Right lobe of liver (tissue), 4 donors: ENCODE measurements around the gene CUTC.

Experiments used
- POLR2A ChIP-seq: fragments of 450-650 bp; IDR thresholded peaks from one replicate; pipeline ENCODE4 v1.6.1; 2017; ENCODE audit warnings: antibody characterized with exemption, mild to moderate bottlenecking
- TF ChIP-seq, protein P1 (sequence below), 4 donors: fragments of 200-600 bp in 3 of 4; fragments of 450-650 bp in 1 of 4; IDR thresholded peaks; one replicate each; pipeline versions ENCODE4 v1.5.1 to v1.8.0; 2016 to 2022; ENCODE audit warnings: antibody characterized with exemption in 4 of 4, mild to moderate bottlenecking in 2 of 4
- donor health status: DM: no; HTN: no; CAD: no.
- donor health status: DM: no; HTN: no; CAD: no.
- donor health status: DM: no; HTN: yes; CAD: no.

DNA sequence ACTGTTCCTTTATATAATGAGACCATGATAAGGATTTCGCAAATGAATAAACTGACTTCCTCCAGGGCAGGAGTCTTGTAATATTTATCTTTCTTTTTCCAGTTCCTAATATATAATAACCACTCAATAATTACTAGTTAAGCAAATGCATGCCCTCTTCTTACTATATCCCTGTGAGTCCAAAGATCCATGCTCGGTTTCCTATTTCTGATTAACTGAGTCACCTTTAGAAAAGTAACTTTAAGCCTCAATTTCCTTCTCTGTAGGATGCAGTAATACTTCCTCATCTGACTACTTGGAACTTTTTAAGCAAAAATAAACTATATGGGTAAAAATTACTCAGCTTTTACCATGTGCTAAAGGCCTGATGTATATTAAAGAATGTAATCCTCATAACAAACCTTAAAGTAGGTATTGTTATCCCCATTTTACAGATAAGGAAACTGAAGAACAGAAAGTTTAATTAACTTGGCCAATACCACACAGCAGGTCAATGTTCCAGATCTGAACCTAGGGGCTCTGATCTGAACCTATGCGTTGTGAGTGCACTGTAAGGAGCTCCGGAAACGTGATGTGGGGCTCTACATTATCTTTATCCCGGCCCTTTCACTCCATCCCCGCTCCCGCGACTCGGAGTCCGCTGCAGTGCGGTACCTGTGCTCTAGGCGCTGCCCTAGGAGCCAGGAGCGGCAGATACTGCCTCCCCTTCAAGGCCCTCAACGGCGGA, 565 bp upstream of the CUTC start:
- TF ChIP-seq, protein P1, sequence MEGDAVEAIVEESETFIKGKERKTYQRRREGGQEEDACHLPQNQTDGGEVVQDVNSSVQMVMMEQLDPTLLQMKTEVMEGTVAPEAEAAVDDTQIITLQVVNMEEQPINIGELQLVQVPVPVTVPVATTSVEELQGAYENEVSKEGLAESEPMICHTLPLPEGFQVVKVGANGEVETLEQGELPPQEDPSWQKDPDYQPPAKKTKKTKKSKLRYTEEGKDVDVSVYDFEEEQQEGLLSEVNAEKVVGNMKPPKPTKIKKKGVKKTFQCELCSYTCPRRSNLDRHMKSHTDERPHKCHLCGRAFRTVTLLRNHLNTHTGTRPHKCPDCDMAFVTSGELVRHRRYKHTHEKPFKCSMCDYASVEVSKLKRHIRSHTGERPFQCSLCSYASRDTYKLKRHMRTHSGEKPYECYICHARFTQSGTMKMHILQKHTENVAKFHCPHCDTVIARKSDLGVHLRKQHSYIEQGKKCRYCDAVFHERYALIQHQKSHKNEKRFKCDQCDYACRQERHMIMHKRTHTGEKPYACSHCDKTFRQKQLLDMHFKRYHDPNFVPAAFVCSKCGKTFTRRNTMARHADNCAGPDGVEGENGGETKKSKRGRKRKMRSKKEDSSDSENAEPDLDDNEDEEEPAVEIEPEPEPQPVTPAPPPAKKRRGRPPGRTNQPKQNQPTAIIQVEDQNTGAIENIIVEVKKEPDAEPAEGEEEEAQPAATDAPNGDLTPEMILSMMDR (IDR thresholded peaks at IDR 0.05): peak in 1 of 4 donors; percentile 2
- TF ChIP-seq POLR2A: no peak
